HL-60 (cell line): ENCODE measurements around the gene SLAMF9.
A peak's percentile ranks its signal among the peaks of the same experiment; 100 is the strongest.

ENCODE experiments used
- DNase-seq, 2 experiments: peaks; one replicate each; pipeline ENCODE4 v3.0.0-alpha.2; 2010 to 2020; ENCODE audit warnings: low read depth in 1 of 2, low spot score in 1 of 2
- H3K27ac ChIP-seq: fragments of 250-450 bp; sonication (Bioruptor Pico); replicated peaks from 2 replicates; pipeline ENCODE4 v1.5.1; 2020; ENCODE audit warnings: mild to moderate bottlenecking, moderate library complexity
- H3K27me3 ChIP-seq: fragments of 250-450 bp; sonication (Bioruptor Pico); 2 replicates; pipeline ENCODE4 v1.5.1; 2021; ENCODE audit warnings: mild to moderate bottlenecking, moderate library complexity; ENCODE audit not compliant: insufficient read depth, poor library complexity, severe bottlenecking
- H3K4me3 ChIP-seq: replicated peaks from 2 replicates; pipeline ENCODE4 v1.5.1; 2011; ENCODE audit warnings: mild to moderate bottlenecking, control low read depth, low read length; ENCODE audit not compliant: insufficient read depth
- GABPA ChIP-seq: IDR thresholded peaks from 2 replicates; pipeline ENCODE4 v1.6.1; 2012; ENCODE audit warnings: low read depth
- POLR2AphosphoS5 ChIP-seq: IDR thresholded peaks from 2 replicates; pipeline ENCODE4 v1.6.1; 2012; ENCODE audit warnings: low read depth
- SPI1 ChIP-seq: IDR thresholded peaks from 2 replicates; pipeline ENCODE4 v1.6.1; 2012; ENCODE audit warnings: low read depth, mild to moderate bottlenecking, borderline replicate concordance
- TF ChIP-seq, protein P1 (sequence below): IDR thresholded peaks from 2 replicates; pipeline ENCODE4 v1.6.1; 2012; ENCODE audit warnings: low read depth; ENCODE audit not compliant: insufficient replicate concordance
- TF ChIP-seq, protein P2 (sequence below): IDR thresholded peaks from one replicate; pipeline ENCODE4 v1.5.1; 2011; ENCODE audit warnings: low read length, control low read depth, inconsistent platforms; ENCODE audit not compliant: insufficient read depth

SLAMF9 gene

DNA sequence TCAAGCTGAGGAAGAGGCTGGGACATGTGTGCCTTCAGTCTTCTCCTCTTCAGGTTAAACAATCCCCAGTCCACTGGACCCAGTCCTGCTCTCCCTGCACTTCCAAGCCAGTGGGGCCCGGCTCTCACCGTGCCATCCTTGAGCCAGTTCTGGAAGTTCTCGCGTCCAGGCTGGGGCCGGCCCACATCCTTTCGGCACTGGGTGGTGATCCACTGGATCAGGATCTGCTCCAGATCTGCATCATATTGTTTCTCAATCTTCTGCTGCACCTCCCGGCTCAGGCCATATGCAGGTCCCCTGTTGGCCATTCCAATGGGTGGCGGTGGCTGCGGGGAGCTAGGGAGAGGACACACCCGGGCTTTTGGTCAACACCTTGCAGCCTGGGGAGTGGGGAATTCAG, 33.8 kb downstream of the SLAMF9 start:
- Histone ChIP-seq H3K4me3 (no peak overlapping the region), H3K27me3 (no peaks in the 10 kb centered on the region), H3K27ac (no peak overlapping the region)
- TF ChIP-seq, protein P1, sequence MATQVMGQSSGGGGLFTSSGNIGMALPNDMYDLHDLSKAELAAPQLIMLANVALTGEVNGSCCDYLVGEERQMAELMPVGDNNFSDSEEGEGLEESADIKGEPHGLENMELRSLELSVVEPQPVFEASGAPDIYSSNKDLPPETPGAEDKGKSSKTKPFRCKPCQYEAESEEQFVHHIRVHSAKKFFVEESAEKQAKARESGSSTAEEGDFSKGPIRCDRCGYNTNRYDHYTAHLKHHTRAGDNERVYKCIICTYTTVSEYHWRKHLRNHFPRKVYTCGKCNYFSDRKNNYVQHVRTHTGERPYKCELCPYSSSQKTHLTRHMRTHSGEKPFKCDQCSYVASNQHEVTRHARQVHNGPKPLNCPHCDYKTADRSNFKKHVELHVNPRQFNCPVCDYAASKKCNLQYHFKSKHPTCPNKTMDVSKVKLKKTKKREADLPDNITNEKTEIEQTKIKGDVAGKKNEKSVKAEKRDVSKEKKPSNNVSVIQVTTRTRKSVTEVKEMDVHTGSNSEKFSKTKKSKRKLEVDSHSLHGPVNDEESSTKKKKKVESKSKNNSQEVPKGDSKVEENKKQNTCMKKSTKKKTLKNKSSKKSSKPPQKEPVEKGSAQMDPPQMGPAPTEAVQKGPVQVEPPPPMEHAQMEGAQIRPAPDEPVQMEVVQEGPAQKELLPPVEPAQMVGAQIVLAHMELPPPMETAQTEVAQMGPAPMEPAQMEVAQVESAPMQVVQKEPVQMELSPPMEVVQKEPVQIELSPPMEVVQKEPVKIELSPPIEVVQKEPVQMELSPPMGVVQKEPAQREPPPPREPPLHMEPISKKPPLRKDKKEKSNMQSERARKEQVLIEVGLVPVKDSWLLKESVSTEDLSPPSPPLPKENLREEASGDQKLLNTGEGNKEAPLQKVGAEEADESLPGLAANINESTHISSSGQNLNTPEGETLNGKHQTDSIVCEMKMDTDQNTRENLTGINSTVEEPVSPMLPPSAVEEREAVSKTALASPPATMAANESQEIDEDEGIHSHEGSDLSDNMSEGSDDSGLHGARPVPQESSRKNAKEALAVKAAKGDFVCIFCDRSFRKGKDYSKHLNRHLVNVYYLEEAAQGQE, result no peak
- no peak for TF ChIP-seq SPI1
- TF ChIP-seq POLR2AphosphoS5, result peak; percentile 19; the same call in 1 of the 2 replicates
- no peak for TF ChIP-seq GABPA
- DNase-seq, result no peak

DNA sequence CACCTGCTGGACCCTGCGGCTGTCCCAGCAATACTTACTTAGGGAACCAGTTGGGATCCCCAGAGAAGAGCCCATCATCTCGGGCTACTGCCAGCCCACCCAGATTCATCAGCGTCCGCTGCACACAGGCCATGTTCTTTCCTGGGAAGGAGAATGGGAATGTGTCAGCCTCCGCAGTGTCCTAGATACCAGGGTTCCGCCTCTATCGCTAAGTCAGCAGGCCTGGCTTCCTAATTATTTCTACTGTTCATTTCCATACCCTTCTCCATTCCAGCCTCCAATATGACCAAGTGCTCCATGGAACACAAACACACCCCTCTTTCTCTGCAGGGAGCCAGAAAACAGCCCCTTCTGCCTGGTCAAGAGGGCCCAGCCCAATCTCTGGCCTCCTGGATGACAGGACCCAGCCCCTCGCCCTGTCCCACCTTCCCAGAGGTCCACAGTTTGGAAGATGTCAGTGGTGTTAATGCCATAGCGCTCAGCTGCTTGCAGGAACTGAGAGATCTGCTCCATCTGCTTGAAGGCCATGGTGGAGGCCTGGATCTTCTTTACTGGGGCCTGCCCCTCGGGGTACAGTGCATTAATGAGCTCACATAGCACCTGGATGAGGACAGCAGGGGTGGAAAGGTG, 34.7 kb downstream of the SLAMF9 start:
- H3K27ac ChIP-seq, result no peak overlapping the region
- TF ChIP-seq POLR2AphosphoS5, result no peak
- TF ChIP-seq, protein P1, result no peak
- no peak for TF ChIP-seq GABPA
- TF ChIP-seq SPI1, result no peak
- TF ChIP-seq, protein P2, sequence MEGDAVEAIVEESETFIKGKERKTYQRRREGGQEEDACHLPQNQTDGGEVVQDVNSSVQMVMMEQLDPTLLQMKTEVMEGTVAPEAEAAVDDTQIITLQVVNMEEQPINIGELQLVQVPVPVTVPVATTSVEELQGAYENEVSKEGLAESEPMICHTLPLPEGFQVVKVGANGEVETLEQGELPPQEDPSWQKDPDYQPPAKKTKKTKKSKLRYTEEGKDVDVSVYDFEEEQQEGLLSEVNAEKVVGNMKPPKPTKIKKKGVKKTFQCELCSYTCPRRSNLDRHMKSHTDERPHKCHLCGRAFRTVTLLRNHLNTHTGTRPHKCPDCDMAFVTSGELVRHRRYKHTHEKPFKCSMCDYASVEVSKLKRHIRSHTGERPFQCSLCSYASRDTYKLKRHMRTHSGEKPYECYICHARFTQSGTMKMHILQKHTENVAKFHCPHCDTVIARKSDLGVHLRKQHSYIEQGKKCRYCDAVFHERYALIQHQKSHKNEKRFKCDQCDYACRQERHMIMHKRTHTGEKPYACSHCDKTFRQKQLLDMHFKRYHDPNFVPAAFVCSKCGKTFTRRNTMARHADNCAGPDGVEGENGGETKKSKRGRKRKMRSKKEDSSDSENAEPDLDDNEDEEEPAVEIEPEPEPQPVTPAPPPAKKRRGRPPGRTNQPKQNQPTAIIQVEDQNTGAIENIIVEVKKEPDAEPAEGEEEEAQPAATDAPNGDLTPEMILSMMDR, result no peak
- DNase-seq, result no peak
- no peak overlapping the region for H3K4me3 ChIP-seq
- H3K27me3 ChIP-seq, result no peaks in the 10 kb centered on the region

DNA sequence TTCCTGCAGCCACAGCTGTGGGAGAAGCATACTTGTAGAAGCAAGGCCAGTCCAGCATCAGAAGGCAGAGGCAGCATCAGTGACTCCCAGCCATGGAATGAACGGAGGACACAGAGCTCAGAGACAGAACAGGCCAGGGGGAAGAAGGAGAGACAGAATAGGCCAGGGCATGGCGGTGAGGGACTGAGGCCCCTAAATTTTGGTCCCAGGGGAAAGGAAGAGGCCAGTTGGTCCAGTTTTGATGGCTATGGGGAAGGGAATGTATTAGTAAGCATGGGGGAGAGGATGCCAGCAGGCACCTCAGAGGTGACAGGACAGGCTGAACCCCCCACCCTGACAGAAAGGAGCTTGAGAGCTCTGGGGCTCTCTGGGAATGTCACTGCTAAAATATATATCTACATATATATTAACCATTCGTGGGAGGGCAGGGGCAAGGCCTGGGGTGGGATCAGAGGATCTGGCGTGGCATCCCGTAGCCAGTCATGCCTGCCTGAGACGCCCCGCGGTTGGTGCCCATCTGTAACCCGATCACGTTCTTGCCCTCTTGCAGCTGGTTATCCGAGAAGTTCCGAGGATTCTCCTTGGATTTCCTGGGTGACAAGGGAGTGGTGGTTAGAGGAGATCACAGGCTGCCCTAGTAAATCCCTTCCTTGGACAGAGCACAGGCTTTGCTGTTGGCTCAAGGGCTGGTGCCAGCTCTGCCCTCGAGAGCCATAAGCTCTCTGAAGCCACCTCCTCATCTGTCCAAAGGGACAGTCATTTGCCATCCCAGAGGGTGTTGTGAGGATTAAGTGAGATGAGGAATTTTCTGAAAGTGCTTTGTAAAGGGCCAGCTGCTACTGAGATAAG, 35.5 kb downstream of the SLAMF9 start:
- DNase-seq, result no peak
- H3K27me3 ChIP-seq, result no peaks in the 10 kb centered on the region
- TF ChIP-seq SPI1 (no peak), GABPA (no peak), POLR2AphosphoS5 (peak; percentile 70)
- TF ChIP-seq, protein P2, result no peak
- TF ChIP-seq, protein P1, result no peak
- no peak overlapping the region for H3K27ac ChIP-seq
- H3K4me3 ChIP-seq, result no peak overlapping the region
